C4-2B (cell line): Measurements from ENCODE around the gene RNF111.

Experiments used
- H3K27ac ChIP-seq: fragments of 450-650 bp; 2 replicates; pipeline ENCODE4 v1.5.1; 2017
- CTCF ChIP-seq: fragments of 450-650 bp; conservative IDR thresholded peaks from 2 replicates; pipeline ENCODE4 v1.5.1; 2017; ENCODE audit warnings: mild to moderate bottlenecking
- ZFX ChIP-seq: fragments of 450-650 bp; IDR thresholded peaks from 2 replicates; pipeline ENCODE4 v1.6.1; 2017

The RNF111 gene

DNA sequence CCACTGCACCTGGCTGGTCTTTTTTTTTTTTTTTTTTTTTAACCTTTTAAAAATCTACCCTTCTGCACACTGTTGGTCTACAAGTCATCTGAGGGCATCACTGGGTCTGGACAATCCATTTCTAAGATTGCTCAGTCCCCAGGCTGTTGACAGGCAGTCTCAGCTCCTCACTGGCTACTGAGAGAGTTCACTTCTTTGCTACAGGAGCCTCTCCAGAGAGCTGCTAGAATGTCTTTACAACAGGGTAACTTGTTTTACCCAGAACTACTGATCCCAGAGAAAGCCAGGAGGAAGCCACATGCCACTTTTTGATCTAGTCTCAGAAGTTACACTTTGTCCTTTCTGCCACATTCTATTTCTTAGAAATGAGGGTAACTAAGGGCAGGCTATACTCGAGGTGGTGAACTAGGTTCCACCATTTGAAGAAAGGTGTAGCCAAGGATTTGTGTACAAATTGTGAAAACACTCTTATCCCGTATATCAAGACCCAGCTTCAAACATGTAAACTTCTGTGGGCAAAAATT is 111.8 kb downstream of the RNF111 start:
- TF ChIP-seq CTCF: no peak
- no peak for TF ChIP-seq ZFX
- no peak overlapping the region for H3K27ac ChIP-seq

DNA sequence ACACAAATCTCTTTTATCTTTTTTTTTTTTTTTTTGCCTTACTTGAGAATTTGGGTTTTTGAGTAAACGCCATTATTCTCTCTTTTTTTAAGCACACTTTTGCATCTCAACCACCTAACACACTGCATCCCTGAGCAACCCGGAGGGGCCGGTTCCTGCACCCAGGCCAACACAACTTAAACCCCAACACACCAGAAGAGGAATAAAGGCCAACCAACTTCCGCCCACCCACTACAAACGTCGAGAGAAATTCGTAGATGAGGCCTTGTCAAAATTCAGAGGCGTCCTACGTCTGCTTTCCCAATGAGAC is 117.1 kb downstream of the RNF111 start:
- peak overlapping the region; percentile 90 for H3K27ac ChIP-seq
- TF ChIP-seq ZFX: no peak
- no peak for TF ChIP-seq CTCF

- TF ChIP-seq ZFX (peak; percentile 51), CTCF (no peak)
Observed at GRCh38 chr15:59104912-59105732, 117.7 kb downstream of the RNF111 start, which contains the start of gene CCNB2. TSS of gene CCNB2 (plus strand) at chr15:59105146. CDS start at chr15:59105269, 123 bp downstream.

GRCh38 chr15:59105854-59106253 is 118.4 kb downstream of the RNF111 start:
- peak overlapping the region; percentile 90 for H3K27ac ChIP-seq
- TF ChIP-seq CTCF (peak; percentile 64), ZFX (no peak)

More at GRCh38 chr15:59104912-59105732, 117.7 kb downstream of the RNF111 start, which contains the start of gene CCNB2:
- peak within 1 kb of the TSS; percentile 90 for H3K27ac ChIP-seq

- no peak for TF ChIP-seq ZFX
- TF ChIP-seq CTCF: no peak
- H3K27ac ChIP-seq: no peak overlapping the region
Observed at GRCh38 chr15:59111251-59111650, 123.8 kb downstream of the RNF111 start.

- H3K27ac ChIP-seq: no peak overlapping the region
Observed at GRCh38 chr15:59115047-59115446, 127.6 kb downstream of the RNF111 start.

More at GRCh38 chr15:59115047-59115446, 127.6 kb downstream of the RNF111 start:
- no peak for TF ChIP-seq CTCF
- no peak for TF ChIP-seq ZFX
